AG04450 (cell line): ENCODE data around the gene MSH3. TPM values are rescaled to one million over a fixed set of nuclear protein-coding genes. Genes with fewer than 3 reads are reported as not detected.

Experiments
- CTCF ChIA-PET: fragments of 300-600, 350-600 bp; formaldehyde crosslinking; extraction: SDS; loops from one replicate; lab custom pipeline; 2022; ENCODE audit warnings: antibody characterized with exemption, inconsistent platforms; lab: Charles Lee
- POLR2A ChIA-PET: fragments of 350-600 bp; formaldehyde crosslinking; extraction: SDS; loops from one replicate; lab custom pipeline; 2021; ENCODE audit warnings: antibody characterized with exemption, inconsistent platforms; lab: Yijun Ruan, JAX
- DNase-seq: peaks from one replicate; pipeline ENCODE4 v3.0.0-alpha.2; 2011; ENCODE audit warnings: low read depth, low spot score
- H3K27ac ChIP-seq: one replicate; pipeline ENCODE4 v1.5.1; 2012; ENCODE audit warnings: low read depth, low read length, control low read depth
- H3K27me3 ChIP-seq: one replicate; pipeline ENCODE4 v1.6.0; 2012; ENCODE audit warnings: low read length; ENCODE audit not compliant: control insufficient read depth, insufficient read depth
- H3K4me3 ChIP-seq: 2 replicates; pipeline ENCODE4 v1.5.1; 2011; ENCODE audit warnings: mild to moderate bottlenecking, low read depth, low read length, control low read depth
- H3K9me3 ChIP-seq: 2 replicates; pipeline ENCODE4 v1.5.1; 2012; ENCODE audit warnings: low read length; ENCODE audit not compliant: control insufficient read depth, insufficient read depth
- polyA plus RNA-seq: library from polyadenylated mRNA; depleted of rRNA; stranded (reverse); fragments of >200 nt; gene quantifications from 2 replicates; pipeline ENCODE4 v1.2.3, GENCODE V29; 2011
- TF ChIP-seq, protein P1 (sequence below): IDR thresholded peaks from 2 replicates; pipeline ENCODE4 v1.5.1; 2011; ENCODE audit warnings: low read depth, low read length, control low read depth, inconsistent platforms

Gene MSH3
- polyA plus RNA-seq, 1 experiment: 10.8 TPM

DNA sequence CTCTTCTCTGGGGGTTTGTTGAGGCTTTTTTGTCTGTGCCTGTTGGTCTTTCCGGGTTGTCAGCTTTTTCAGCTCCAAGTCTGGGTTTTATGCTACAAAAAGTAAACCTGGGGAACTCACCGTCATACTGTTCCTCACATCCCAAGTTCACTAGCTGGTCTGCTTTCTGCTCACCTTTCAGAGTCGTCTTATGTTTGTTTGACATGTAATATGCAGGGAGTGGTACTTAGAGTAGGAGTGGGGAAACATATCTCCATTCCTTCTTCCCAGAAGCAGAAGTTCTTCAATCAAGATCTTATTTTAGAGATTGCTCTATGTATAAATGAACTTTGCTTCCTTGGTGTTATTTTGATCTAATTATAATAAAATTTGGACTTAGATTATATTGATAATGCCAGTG is 42.0 kb downstream of the MSH3 start:
- ChIA-PET POLR2A (no interaction called here), CTCF (interaction anchor here (1.1 kb wide), 1 partner anchor 499 kb away, joined by 3 read pairs; no protein-coding TSS in a partner anchor)
- no peak for DNase-seq
- Histone ChIP-seq H3K4me3 (no peak overlapping the region), H3K27ac (no peak overlapping the region), H3K9me3 (no peaks in the 10 kb centered on the region), H3K27me3 (no peaks in the 10 kb centered on the region)
- TF ChIP-seq, protein P1, sequence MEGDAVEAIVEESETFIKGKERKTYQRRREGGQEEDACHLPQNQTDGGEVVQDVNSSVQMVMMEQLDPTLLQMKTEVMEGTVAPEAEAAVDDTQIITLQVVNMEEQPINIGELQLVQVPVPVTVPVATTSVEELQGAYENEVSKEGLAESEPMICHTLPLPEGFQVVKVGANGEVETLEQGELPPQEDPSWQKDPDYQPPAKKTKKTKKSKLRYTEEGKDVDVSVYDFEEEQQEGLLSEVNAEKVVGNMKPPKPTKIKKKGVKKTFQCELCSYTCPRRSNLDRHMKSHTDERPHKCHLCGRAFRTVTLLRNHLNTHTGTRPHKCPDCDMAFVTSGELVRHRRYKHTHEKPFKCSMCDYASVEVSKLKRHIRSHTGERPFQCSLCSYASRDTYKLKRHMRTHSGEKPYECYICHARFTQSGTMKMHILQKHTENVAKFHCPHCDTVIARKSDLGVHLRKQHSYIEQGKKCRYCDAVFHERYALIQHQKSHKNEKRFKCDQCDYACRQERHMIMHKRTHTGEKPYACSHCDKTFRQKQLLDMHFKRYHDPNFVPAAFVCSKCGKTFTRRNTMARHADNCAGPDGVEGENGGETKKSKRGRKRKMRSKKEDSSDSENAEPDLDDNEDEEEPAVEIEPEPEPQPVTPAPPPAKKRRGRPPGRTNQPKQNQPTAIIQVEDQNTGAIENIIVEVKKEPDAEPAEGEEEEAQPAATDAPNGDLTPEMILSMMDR: no peak

DNA sequence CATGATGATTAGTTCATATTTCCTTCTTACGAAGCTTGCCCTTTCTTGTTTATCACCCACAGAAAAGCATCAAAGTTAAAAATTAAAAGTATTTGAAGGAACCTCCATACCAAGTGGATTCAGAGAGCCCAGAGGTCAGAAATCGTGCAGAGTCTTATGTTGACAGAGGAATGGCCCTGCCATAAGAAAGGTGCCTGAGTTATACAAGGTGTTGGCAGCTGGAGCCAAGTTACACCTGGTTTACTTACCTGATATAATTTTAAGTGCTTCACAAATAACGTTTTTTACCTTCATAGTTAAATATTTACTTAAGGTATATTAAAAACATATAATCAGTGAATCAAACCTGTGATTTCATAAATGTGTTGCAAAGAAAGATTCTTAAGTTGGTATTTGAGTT is 42.6 kb downstream of the MSH3 start:
- CTCF ChIA-PET: interaction anchor here (0.8 to 1.1 kb wide), 3 partner anchors 15 to 498 kb away, joined by 3 to 5 read pairs (median 3); no protein-coding TSS in a partner anchor

DNA sequence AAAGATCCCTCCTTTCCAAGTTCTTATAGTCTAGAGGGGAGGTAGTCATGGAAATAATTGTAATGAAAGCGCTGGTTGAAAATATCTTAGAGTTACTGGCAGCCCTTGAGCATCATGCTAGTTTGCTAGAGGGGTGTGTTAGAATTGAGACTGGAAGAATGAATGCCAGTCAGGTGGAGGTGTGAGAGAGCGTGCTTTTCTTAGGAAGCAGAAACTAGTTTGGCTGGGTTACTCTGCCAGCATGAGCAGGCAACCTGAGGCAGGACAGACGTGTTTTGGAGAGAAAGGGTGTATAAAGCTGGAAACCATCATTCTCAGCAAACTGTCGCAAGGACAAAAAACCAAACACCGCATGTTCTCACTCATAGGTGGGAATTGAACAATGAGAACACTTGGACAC is 43.9 kb downstream of the MSH3 start:
- TF ChIP-seq, protein P1: no peak
- ChIA-PET POLR2A (no interaction called here), CTCF (no interaction called here)
- Histone ChIP-seq H3K27ac (no peak overlapping the region), H3K4me3 (no peak overlapping the region), H3K27me3 (no peaks in the 10 kb centered on the region), H3K9me3 (no peaks in the 10 kb centered on the region)
- no peak for DNase-seq

More for the DNA sequence above, 42.6 kb downstream of the MSH3 start:
- Histone ChIP-seq H3K4me3 (no peak overlapping the region), H3K9me3 (no peaks in the 10 kb centered on the region), H3K27ac (no peak overlapping the region), H3K27me3 (no peaks in the 10 kb centered on the region)
- POLR2A ChIA-PET: no interaction called here
- TF ChIP-seq, protein P1: no peak
- no peak for DNase-seq

DNA sequence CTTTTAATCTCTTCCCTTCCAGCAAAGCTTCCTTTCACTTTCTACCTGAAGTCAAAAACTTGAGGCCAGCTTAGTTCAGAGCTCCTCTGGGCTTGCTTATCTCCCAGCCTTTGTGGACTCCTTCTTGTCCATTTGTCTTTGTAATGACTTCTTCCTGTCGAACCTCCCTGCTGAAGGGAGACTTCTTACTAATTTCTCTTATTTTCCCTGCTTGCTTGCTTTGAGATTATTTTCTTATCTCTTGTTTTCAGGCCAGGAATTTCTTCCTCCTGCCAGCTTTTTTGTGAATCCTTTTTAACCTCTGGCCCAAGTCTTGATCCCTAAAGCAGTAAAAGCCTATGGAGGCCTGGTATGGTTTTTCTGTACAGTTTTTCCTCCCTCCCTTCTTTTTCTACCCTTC is 47.1 kb downstream of the MSH3 start:
- H3K4me3 ChIP-seq: no peak overlapping the region
- TF ChIP-seq, protein P1: no peak
- no peaks in the 10 kb centered on the region for H3K27me3 ChIP-seq
- no peak for DNase-seq
- ChIA-PET CTCF (no interaction called here), POLR2A (no interaction called here)
- no peaks in the 10 kb centered on the region for H3K9me3 ChIP-seq
- no peak overlapping the region for H3K27ac ChIP-seq

DNA sequence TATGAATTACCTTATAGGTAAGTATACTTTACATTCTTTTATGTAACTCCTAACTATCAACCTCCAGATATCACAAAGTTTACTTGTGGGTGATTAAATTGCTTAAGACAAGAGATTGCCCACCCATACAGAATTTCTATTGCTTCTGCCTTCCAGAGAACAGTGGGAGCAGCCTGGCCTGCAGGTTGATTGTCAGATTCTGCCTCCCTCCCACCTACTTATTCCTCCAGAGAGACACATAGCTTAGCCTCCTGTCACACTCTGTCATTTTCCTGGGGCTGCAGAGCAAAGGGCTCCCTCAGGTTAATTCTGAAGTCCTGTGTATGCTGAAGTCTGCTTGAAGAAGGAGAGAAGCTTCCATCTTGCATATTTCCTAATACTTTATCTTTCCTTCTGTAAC is 48.8 kb downstream of the MSH3 start:
- H3K27ac ChIP-seq: no peak overlapping the region
- CTCF ChIA-PET: interaction anchor here (0.9 kb wide), 1 partner anchor 492 kb away, joined by 3 read pairs; no protein-coding TSS in a partner anchor

More for the DNA sequence above, 48.8 kb downstream of the MSH3 start:
- DNase-seq: no peak
- no peak overlapping the region for H3K4me3 ChIP-seq
- POLR2A ChIA-PET: no interaction called here
- TF ChIP-seq, protein P1: no peak
- H3K27me3 ChIP-seq: no peaks in the 10 kb centered on the region
- H3K9me3 ChIP-seq: no peaks in the 10 kb centered on the region
